Caco-2 (cell line): ENCODE results near the gene CNTNAP5. TPM values are rescaled to one million over a fixed set of nuclear protein-coding genes. Genes with fewer than 3 reads are reported as not detected.

Experiments
- BruUV-seq: library from RNA; stranded (reverse); fragments of 400-500 nt; replicated peaks from 2 replicates; lab custom pipeline; 2021; lab: Mats Ljungman, UMichigan
- CTCF ChIA-PET: fragments of 300-600 bp; sonication (Branson Sonifier 250); formaldehyde crosslinking; loops from one replicate; lab custom pipeline; 2022; ENCODE audit warnings: antibody characterized with exemption; lab: Charles Lee
- POLR2A ChIA-PET: fragments of 300-600 bp; sonication (Branson Sonifier 250); formaldehyde crosslinking; loops from one replicate; lab custom pipeline; 2022; ENCODE audit warnings: antibody characterized with exemption; lab: Charles Lee
- DNase-seq, 2 experiments: peaks; one replicate each; pipeline versions ENCODE4 v3.0.0 to v3.0.0-alpha.2; 2020 to 2022
- H3K27me3 ChIP-seq: replicated peaks from 2 replicates; pipeline ENCODE4 v1.6.0; 2011; ENCODE audit warnings: low read length; ENCODE audit not compliant: control insufficient read depth, insufficient read depth
- H3K36me3 ChIP-seq: 2 replicates; pipeline ENCODE4 v1.5.1; 2011; ENCODE audit warnings: low read length; ENCODE audit not compliant: control insufficient read depth, insufficient read depth
- H3K4me1 ChIP-seq: fragments of 250-450 bp; sonication (Bioruptor Pico); 2 replicates; pipeline ENCODE4 v1.5.1; 2020; ENCODE audit warnings: mild to moderate bottlenecking
- H3K4me3 ChIP-seq: 2 replicates; pipeline ENCODE4 v1.5.1; 2011; ENCODE audit warnings: low read depth, mild to moderate bottlenecking, control low read depth, low read length
- H3K9me3 ChIP-seq: fragments of 250-450 bp; sonication (Bioruptor Pico); 2 replicates; pipeline ENCODE4 v1.5.1; 2020; ENCODE audit warnings: mild to moderate bottlenecking, moderate library complexity
- H3K27ac Mint-ChIP-seq: one replicate; pipeline ENCODE4 v1.8.0; 2022; ENCODE audit warnings: mixed read lengths; ENCODE audit not compliant: unreplicated experiment
- H3K27me3 Mint-ChIP-seq: one replicate; pipeline ENCODE4 v1.8.0; 2022; ENCODE audit warnings: mixed read lengths; ENCODE audit not compliant: insufficient read depth, unreplicated experiment
- H3K36me3 Mint-ChIP-seq: one replicate; pipeline ENCODE4 v1.8.0; 2022; ENCODE audit warnings: mild to moderate bottlenecking, mixed read lengths; ENCODE audit not compliant: insufficient read depth, unreplicated experiment
- H3K4me1 Mint-ChIP-seq: one replicate; pipeline ENCODE4 v1.8.0; 2022; ENCODE audit warnings: low read depth, mixed read lengths; ENCODE audit not compliant: unreplicated experiment
- H3K4me3 Mint-ChIP-seq: one replicate; pipeline ENCODE4 v1.8.0; 2022; ENCODE audit warnings: mild to moderate bottlenecking, moderate library complexity, mixed read lengths; ENCODE audit not compliant: unreplicated experiment
- H3K9me3 Mint-ChIP-seq: one replicate; pipeline ENCODE4 v1.8.0; 2022; ENCODE audit warnings: mixed read lengths; ENCODE audit not compliant: unreplicated experiment
- intact Hi-C: fragments of 100-400 bp; cut with micrococcal nuclease; formaldehyde crosslinking; loops from one replicate; pipeline ENCODE4 v1.10.0; 2022; ENCODE audit not compliant: unreplicated experiment
- total RNA-seq: library from RNA; stranded (reverse); gene quantifications from 2 replicates; pipeline ENCODE4 v1.2.3, GENCODE V29; 2022
- TF ChIP-seq, protein P1 (sequence below), 2 experiments: fragments of 200-600 bp in 1 of 2; IDR thresholded peaks; 1 replicate in 1 of 2; 2 replicates in 1 of 2; pipeline versions ENCODE4 v1.5.1 to v1.8.0; 2011 to 2022; ENCODE audit warnings: antibody characterized with exemption in 1 of 2, control low read depth in 1 of 2, inconsistent platforms in 1 of 2, low read depth in 1 of 2, low read length in 1 of 2, mild to moderate bottlenecking in 1 of 2, moderate library complexity in 1 of 2; ENCODE audit not compliant: insufficient read depth in 1 of 2, severe bottlenecking in 1 of 2, unreplicated experiment in 1 of 2

The CNTNAP5 gene
- total RNA-seq, 1 experiment from 2014 or later = 0.14 TPM

- Mint-ChIP-seq H3K36me3 (no peaks in the 10 kb centered on the region), H3K4me1 (no peaks in the 10 kb centered on the region), H3K4me3 (no peak overlapping the region), H3K9me3 (no peaks in the 10 kb centered on the region), H3K27me3 (no peaks in the 10 kb centered on the region), H3K27ac (no peak overlapping the region)
- ChIA-PET CTCF (interaction anchor here (0.7 to 1.3 kb wide), 2 partner anchors 9 to 261 kb away, joined by 3 to 10 read pairs; no protein-coding TSS in a partner anchor), POLR2A (no interaction called here)
- intact Hi-C loops = no loop called here
- Histone ChIP-seq H3K4me3 (no peak overlapping the region), H3K9me3 (no peaks in the 10 kb centered on the region), H3K36me3 (no peaks in the 10 kb centered on the region), H3K27me3 (no peaks in the 10 kb centered on the region), H3K4me1 (no peaks in the 10 kb centered on the region)
- no TSS peak for BruUV-seq
- TF ChIP-seq, protein P1, sequence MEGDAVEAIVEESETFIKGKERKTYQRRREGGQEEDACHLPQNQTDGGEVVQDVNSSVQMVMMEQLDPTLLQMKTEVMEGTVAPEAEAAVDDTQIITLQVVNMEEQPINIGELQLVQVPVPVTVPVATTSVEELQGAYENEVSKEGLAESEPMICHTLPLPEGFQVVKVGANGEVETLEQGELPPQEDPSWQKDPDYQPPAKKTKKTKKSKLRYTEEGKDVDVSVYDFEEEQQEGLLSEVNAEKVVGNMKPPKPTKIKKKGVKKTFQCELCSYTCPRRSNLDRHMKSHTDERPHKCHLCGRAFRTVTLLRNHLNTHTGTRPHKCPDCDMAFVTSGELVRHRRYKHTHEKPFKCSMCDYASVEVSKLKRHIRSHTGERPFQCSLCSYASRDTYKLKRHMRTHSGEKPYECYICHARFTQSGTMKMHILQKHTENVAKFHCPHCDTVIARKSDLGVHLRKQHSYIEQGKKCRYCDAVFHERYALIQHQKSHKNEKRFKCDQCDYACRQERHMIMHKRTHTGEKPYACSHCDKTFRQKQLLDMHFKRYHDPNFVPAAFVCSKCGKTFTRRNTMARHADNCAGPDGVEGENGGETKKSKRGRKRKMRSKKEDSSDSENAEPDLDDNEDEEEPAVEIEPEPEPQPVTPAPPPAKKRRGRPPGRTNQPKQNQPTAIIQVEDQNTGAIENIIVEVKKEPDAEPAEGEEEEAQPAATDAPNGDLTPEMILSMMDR (IDR thresholded peaks at IDR 0.05; ENCODE audit: insufficient read depth in 1 of 2, low read depth in 1 of 2, low read length in 1 of 2, severe bottlenecking in 1 of 2, unreplicated experiment in 1 of 2) = no peak
- no peak for DNase-seq
Measured at GRCh38 chr2:124035001-124035400, 9.9 kb downstream of the CNTNAP5 start.

DNA sequence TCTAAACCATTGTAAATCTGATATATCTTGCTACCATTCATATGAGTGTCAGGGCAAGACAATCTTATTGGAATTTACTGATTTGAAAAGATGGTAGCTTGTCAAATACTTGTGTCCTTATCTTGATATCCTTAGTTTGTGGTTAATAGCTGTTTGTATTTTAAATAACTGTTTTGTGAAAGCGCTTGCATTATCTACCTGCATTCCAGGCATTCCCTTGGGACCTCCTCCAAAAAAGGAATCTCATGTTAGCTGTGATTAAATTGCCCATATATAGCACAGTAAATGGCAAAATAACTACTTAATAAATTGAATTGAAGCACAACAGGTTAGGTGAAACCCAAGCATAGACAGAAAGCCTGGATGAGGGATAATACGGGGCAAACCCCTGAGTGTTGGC lies 13.9 kb downstream of the CNTNAP5 start:
- Mint-ChIP-seq H3K27me3 (no peaks in the 10 kb centered on the region), H3K4me3 (no peak overlapping the region), H3K27ac (no peak overlapping the region), H3K4me1 (no peaks in the 10 kb centered on the region), H3K36me3 (no peaks in the 10 kb centered on the region), H3K9me3 (no peaks in the 10 kb centered on the region)
- no TSS peak for BruUV-seq
- Histone ChIP-seq H3K9me3 (no peaks in the 10 kb centered on the region), H3K27me3 (no peaks in the 10 kb centered on the region), H3K36me3 (no peaks in the 10 kb centered on the region), H3K4me3 (no peak overlapping the region), H3K4me1 (no peaks in the 10 kb centered on the region)
- TF ChIP-seq, protein P1 (IDR thresholded peaks at IDR 0.05; ENCODE audit: insufficient read depth in 1 of 2, low read depth in 1 of 2, low read length in 1 of 2, severe bottlenecking in 1 of 2, unreplicated experiment in 1 of 2) = no peak
- ChIA-PET CTCF (no interaction called here), POLR2A (no interaction called here)
- intact Hi-C loops = no loop called here
- no peak for DNase-seq

- Mint-ChIP-seq H3K4me3 (no peak overlapping the region), H3K4me1 (no peaks in the 10 kb centered on the region), H3K9me3 (no peaks in the 10 kb centered on the region), H3K27me3 (no peaks in the 10 kb centered on the region), H3K36me3 (no peaks in the 10 kb centered on the region), H3K27ac (no peak overlapping the region)
- H3K36me3 ChIP-seq = no peaks in the 10 kb centered on the region
- H3K4me3 ChIP-seq = no peak overlapping the region
- BruUV-seq = no TSS peak
- H3K9me3 ChIP-seq = no peaks in the 10 kb centered on the region
- TF ChIP-seq, protein P1 (IDR thresholded peaks at IDR 0.05; ENCODE audit: insufficient read depth in 1 of 2, low read depth in 1 of 2, low read length in 1 of 2, severe bottlenecking in 1 of 2, unreplicated experiment in 1 of 2) = no peak
- ChIA-PET CTCF (no interaction called here), POLR2A (no interaction called here)
- intact Hi-C loops = no loop called here
- H3K27me3 ChIP-seq = no peaks in the 10 kb centered on the region
- no peak for DNase-seq
- H3K4me1 ChIP-seq = no peaks in the 10 kb centered on the region
Measured at GRCh38 chr2:124039762-124040291, 14.7 kb downstream of the CNTNAP5 start.
